ENCODE results near the gene MCC.

DNA sequence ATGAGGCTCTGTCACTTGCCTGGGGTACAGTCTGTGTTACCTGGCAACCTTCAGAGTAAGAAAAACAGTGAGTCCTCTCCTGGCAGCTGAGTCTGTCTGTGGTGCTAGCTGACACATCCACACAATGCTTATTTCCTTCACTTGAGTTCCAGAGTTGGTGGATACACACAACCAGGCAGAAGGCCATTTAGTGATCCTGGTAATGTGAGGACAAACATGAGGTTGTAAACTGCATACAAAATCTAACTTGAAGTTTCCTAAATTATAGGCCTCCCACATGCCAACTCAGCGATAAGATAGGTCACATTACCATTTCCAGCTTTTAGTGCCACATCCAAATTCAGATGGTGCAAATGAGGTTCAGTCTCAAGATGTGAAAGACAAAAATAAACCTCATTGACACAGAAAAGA, 386.1 kb downstream of the MCC start:
- no peak for TF ChIP-seq BHLHE40 (IDR thresholded peaks at IDR 0.05; ENCODE audit: borderline replicate concordance)
- TF ChIP-seq TARDBP (IDR thresholded peaks at IDR 0.05) = no peak
- TF ChIP-seq FOXA1 (IDR thresholded peaks at IDR 0.05) = no peak
- no peak for TF ChIP-seq HDGF (IDR thresholded peaks at IDR 0.05; ENCODE audit: borderline replicate concordance)
- TF ChIP-seq L3MBTL2 (conservative IDR thresholded peaks at IDR 0.05) = no peak
